Breast epithelium (tissue), 4 donors: ENCODE measurements around the gene VEGFB. TPM values are rescaled to one million over a fixed set of nuclear protein-coding genes. Genes with fewer than 3 reads are reported as not detected.

Experiments
- DNase-seq, 2 donors: peaks; one replicate each; pipeline ENCODE4 v3.0.0-alpha.2; 2019; ENCODE audit warnings: low spot score in 2 of 2
- H3K27ac ChIP-seq, 2 donors: fragments of 200-600 bp; sonication (generic) in 1 of 2; one replicate each; pipeline ENCODE4 v1.5.1; 2016 to 2019; ENCODE audit warnings: mild to moderate bottlenecking in 1 of 2
- H3K27me3 ChIP-seq, 2 donors: fragments of 200-600 bp; sonication (generic) in 1 of 2; one replicate each; pipeline versions ENCODE4 v1.5.1 to v1.6.0; 2017 to 2019; ENCODE audit warnings: control low read depth in 1 of 2, mild to moderate bottlenecking in 1 of 2
- H3K36me3 ChIP-seq: fragments of 200-600 bp; one replicate; pipeline ENCODE4 v1.5.1; 2019
- H3K4me1 ChIP-seq, 2 donors: fragments of 200-600 bp; sonication (generic); one replicate each; pipeline ENCODE4 v1.5.1; 2016 to 2019; ENCODE audit warnings: control low read depth in 1 of 2
- H3K4me3 ChIP-seq, 3 donors: fragments of 200-600 bp; sonication (generic); 1 replicate in 2 of 3; 2 replicates in 1 of 3; pipeline ENCODE4 v1.5.1; 2016 to 2019; ENCODE audit warnings: mild to moderate bottlenecking in 3 of 3, moderate library complexity in 2 of 3
- H3K9me3 ChIP-seq, 2 donors: fragments of 200-600 bp; sonication (generic) in 1 of 2; one replicate each; pipeline ENCODE4 v1.5.1; 2016 to 2019; ENCODE audit warnings: control low read depth in 1 of 2
- POLR2A ChIP-seq: fragments of 450-650 bp; IDR thresholded peaks from one replicate; pipeline ENCODE4 v1.6.1; 2016; ENCODE audit warnings: antibody characterized with exemption, mild to moderate bottlenecking, moderate library complexity
- POLR2AphosphoS5 ChIP-seq, 3 donors: sonication (generic); formaldehyde crosslinking; IDR thresholded peaks; one replicate each; pipeline ENCODE4 v1.6.1; 2017; ENCODE audit warnings: antibody characterized with exemption in 3 of 3
- intact Hi-C: fragments of 100-400 bp; cut with DNase I; formaldehyde crosslinking; loops from one replicate; pipeline ENCODE4 v1.15.1; 2023; ENCODE audit warnings: low total_unique reads
- total RNA-seq, 3 donors: library from RNA; depleted of rRNA; stranded (reverse); fragments of >200 nt; gene quantifications; one replicate each; pipeline ENCODE4 v1.1.0, GENCODE V29; 2016
- TF ChIP-seq, protein P1 (sequence below), 3 donors: fragments of 450-650 bp; IDR thresholded peaks; one replicate each; pipeline ENCODE4 v1.5.1; 2016 to 2017; ENCODE audit warnings: antibody characterized with exemption in 3 of 3, mild to moderate bottlenecking in 3 of 3, moderate library complexity in 3 of 3

The VEGFB gene
- total RNA-seq, 3 donors from 2014 or later = 45.1 to 223 (median 53.4) TPM

DNA sequence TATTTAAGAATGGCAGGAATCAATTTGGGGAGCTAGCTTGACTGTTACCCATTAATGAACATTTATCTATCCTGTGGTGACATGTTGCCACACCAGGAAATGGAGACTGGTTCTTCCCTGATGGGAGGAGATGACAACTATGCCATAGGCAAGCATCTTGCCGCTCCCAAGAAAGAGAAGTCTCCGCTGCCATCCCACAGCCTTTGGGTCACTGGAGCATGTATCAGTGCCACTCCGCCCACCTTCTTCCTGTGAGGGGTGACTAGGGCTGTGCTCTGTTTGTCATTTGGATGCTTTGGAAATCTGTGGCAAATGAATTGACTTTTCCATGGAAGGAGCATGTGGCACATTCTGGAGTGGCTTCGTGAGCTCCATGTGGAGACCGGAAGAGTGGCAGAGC lies 42.0 kb upstream of the VEGFB start:
- intact Hi-C loops = no loop called here
- Histone ChIP-seq H3K4me3 (no peak overlapping the region), H3K36me3 (peaks cover 7% of the 10 kb centered on the region), H3K27ac (no peak overlapping the region), H3K9me3 (no peaks in the 10 kb centered on the region), H3K27me3 (no peaks in the 10 kb centered on the region), H3K4me1 (no peaks in the 10 kb centered on the region)
- DNase-seq = no peak
- TF ChIP-seq, protein P1, sequence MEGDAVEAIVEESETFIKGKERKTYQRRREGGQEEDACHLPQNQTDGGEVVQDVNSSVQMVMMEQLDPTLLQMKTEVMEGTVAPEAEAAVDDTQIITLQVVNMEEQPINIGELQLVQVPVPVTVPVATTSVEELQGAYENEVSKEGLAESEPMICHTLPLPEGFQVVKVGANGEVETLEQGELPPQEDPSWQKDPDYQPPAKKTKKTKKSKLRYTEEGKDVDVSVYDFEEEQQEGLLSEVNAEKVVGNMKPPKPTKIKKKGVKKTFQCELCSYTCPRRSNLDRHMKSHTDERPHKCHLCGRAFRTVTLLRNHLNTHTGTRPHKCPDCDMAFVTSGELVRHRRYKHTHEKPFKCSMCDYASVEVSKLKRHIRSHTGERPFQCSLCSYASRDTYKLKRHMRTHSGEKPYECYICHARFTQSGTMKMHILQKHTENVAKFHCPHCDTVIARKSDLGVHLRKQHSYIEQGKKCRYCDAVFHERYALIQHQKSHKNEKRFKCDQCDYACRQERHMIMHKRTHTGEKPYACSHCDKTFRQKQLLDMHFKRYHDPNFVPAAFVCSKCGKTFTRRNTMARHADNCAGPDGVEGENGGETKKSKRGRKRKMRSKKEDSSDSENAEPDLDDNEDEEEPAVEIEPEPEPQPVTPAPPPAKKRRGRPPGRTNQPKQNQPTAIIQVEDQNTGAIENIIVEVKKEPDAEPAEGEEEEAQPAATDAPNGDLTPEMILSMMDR (IDR thresholded peaks at IDR 0.05) = no peak
- TF ChIP-seq POLR2AphosphoS5 (IDR thresholded peaks at IDR 0.05) (no peak), POLR2A (no peak)

DNA sequence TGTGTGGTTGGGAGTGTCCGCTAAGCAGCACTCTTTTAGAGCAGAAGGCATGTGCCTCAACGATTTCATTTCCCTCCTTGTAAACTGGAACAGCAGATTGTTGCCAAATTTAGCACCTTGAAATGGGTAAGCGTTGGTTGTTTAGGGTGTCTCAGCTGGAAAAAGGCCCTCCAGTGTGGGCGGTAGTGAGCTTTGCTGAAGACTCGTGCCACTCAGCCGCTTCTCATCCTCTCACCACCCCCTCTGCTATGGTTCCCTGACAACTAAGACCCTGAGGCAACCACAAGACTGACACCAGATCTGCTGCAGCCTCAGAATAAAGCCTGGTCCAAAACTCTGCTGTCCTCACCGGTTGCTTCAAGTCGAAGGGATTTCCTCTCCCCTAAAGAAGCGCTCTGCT lies 37.8 kb upstream of the VEGFB start:
- no peak overlapping the region for H3K27ac ChIP-seq
- H3K9me3 ChIP-seq = no peaks in the 10 kb centered on the region
- H3K27me3 ChIP-seq = no peaks in the 10 kb centered on the region
- intact Hi-C loops = loop anchor here (5.0 kb wide), 2 partner anchors 281 to 1644 kb away; no protein-coding TSS in a partner anchor
- peaks cover 7% of the 10 kb centered on the region for H3K36me3 ChIP-seq
- no peak overlapping the region for H3K4me3 ChIP-seq
- no peak for DNase-seq
- TF ChIP-seq POLR2AphosphoS5 (IDR thresholded peaks at IDR 0.05) (no peak), POLR2A (no peak)
- TF ChIP-seq, protein P1 (IDR thresholded peaks at IDR 0.05) = no peak
- no peaks in the 10 kb centered on the region for H3K4me1 ChIP-seq

DNA sequence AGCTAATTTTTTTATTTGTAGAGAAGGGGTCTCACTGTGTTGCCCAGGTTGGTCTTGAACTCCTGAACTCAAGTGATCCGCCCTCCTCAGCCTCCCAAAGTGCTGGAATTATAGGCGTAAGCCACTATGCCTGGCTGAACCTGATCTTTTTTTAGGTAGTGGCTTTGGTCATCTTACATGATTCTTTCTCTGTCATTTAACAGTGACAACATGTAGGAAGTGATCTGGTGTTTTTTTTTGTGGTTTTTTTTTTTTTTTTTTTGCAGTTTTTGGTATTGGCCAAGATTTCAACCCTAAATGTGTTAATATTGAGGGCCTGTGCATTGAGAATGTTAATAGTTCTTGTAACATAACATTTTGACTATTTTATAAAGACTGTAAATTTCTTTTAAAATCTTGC lies 35.9 kb upstream of the VEGFB start:
- Histone ChIP-seq H3K4me3 (no peak overlapping the region), H3K27me3 (no peaks in the 10 kb centered on the region), H3K36me3 (peaks cover 7% of the 10 kb centered on the region), H3K9me3 (no peaks in the 10 kb centered on the region), H3K4me1 (no peaks in the 10 kb centered on the region), H3K27ac (no peak overlapping the region)
- TF ChIP-seq POLR2A (no peak), POLR2AphosphoS5 (IDR thresholded peaks at IDR 0.05) (no peak)
- TF ChIP-seq, protein P1 (IDR thresholded peaks at IDR 0.05) = no peak
- intact Hi-C loops = loop anchor here (5.0 kb wide), 2 partner anchors 279 to 1646 kb away; no protein-coding TSS in a partner anchor
- no peak for DNase-seq

- H3K9me3 ChIP-seq = no peaks in the 10 kb centered on the region
- no peak overlapping the region for H3K27ac ChIP-seq
- H3K36me3 ChIP-seq = peaks cover 6% of the 10 kb centered on the region
- no peaks in the 10 kb centered on the region for H3K27me3 ChIP-seq
- no peak overlapping the region for H3K4me3 ChIP-seq
- no peak for DNase-seq
- peaks cover 0 to 8% of the 10 kb centered on the region in 2 donors for H3K4me1 ChIP-seq
- intact Hi-C loops = no loop called here
- TF ChIP-seq POLR2A = no peak
- no peak for TF ChIP-seq POLR2AphosphoS5 (IDR thresholded peaks at IDR 0.05)
- TF ChIP-seq, protein P1 (IDR thresholded peaks at IDR 0.05) = no peak
Observed at GRCh38 chr11:64201543-64201942, 32.8 kb upstream of the VEGFB start.

DNA sequence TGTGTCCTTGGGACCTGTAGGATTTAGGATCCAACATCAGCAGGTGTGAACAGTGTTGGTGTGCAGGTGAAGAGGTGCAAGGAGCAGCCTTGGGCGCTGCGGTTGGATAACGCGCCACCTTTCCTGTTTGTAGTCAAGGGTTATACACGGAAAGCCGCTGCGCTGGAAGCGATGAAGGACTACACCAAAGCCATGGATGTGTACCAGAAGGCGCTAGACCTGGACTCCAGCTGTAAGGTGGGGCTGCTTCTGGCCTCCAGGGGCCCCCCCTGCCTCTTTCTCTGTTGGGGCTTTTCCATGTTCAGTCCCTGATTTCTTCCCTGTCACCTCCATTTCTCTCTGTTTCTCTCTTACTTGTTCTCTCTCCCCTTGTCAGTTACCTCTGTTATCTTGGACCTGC lies 31.4 kb upstream of the VEGFB start:
- Histone ChIP-seq H3K36me3 (peaks cover 6% of the 10 kb centered on the region), H3K4me1 (peaks cover 0 to 8% of the 10 kb centered on the region in 2 donors), H3K27ac (no peak overlapping the region), H3K4me3 (no peak overlapping the region), H3K9me3 (no peaks in the 10 kb centered on the region), H3K27me3 (no peaks in the 10 kb centered on the region)
- DNase-seq = no peak
- TF ChIP-seq POLR2AphosphoS5 (IDR thresholded peaks at IDR 0.05) (no peak), POLR2A (no peak)
- TF ChIP-seq, protein P1 (IDR thresholded peaks at IDR 0.05) = no peak
- intact Hi-C loops = no loop called here
